HepG2 (cell line): ENCODE data around the gene PSMD8. TPM values are rescaled to one million over a fixed set of nuclear protein-coding genes. Genes with fewer than 3 reads are reported as not detected.

Experiments used
- AGO1 ChIP-seq: fragments of 200-400 bp; formaldehyde crosslinking; IDR thresholded peaks from 2 replicates; pipeline ENCODE4 v1.6.1; 2017; ENCODE audit warnings: mild to moderate bottlenecking, low read depth, low read length, moderate library complexity; ENCODE audit not compliant: poor library complexity, severe bottlenecking
- DRAP1 ChIP-seq: IDR thresholded peaks from 2 replicates; pipeline ENCODE4 v1.6.1; 2016; ENCODE audit warnings: missing genetic modification reagents, missing compliant biosample characterization
- JUND ChIP-seq: sonication (generic); formaldehyde crosslinking; IDR thresholded peaks from 2 replicates; pipeline ENCODE4 v1.8.0; 2022; ENCODE audit warnings: mild to moderate bottlenecking, missing genetic modification reagents
- KDM5A ChIP-seq: fragments of 200-600 bp; sonication (generic); IDR thresholded peaks from 2 replicates; pipeline ENCODE4 v1.7.0; 2018; ENCODE audit warnings: antibody characterized with exemption, mild to moderate bottlenecking, low read length, borderline replicate concordance
- KLF11 ChIP-seq: IDR thresholded peaks from 2 replicates; pipeline ENCODE4 v1.6.1; 2016; ENCODE audit warnings: missing compliant biosample characterization
- MEIS2 ChIP-seq: sonication (generic); formaldehyde crosslinking; IDR thresholded peaks from 2 replicates; pipeline ENCODE4 v1.9.0; 2021; ENCODE audit warnings: mild to moderate bottlenecking, missing genetic modification reagents
- PHF21A ChIP-seq: sonication (generic); formaldehyde crosslinking; IDR thresholded peaks from 2 replicates; pipeline ENCODE4 v1.5.0; 2020; ENCODE audit warnings: mild to moderate bottlenecking, missing genetic modification reagents
- PLSCR1 ChIP-seq: sonication (generic); formaldehyde crosslinking; IDR thresholded peaks from 2 replicates; pipeline ENCODE4 v1.5.0; 2020; ENCODE audit warnings: missing genetic modification reagents, mild to moderate bottlenecking, borderline replicate concordance
- POLR2A ChIP-seq, 2 experiments: IDR thresholded peaks; 2 replicates each; pipeline ENCODE4 v1.6.1; 2011; ENCODE audit warnings: low read depth in 2 of 2, low read length in 2 of 2, mild to moderate bottlenecking in 1 of 2, moderate library complexity in 1 of 2; ENCODE audit not compliant: insufficient read depth in 1 of 2
- TCF7 ChIP-seq: sonication (generic); IDR thresholded peaks from 2 replicates; pipeline ENCODE4 v1.6.1; 2016; ENCODE audit warnings: antibody characterized with exemption, low read depth
- ZNF253 ChIP-seq: sonication (generic); formaldehyde crosslinking; IDR thresholded peaks from 2 replicates; pipeline ENCODE4 v1.8.0; 2022; ENCODE audit warnings: mild to moderate bottlenecking, missing genetic modification reagents, borderline replicate concordance
- ZNF407 ChIP-seq: sonication (generic); formaldehyde crosslinking; IDR thresholded peaks from one replicate; pipeline ENCODE4 v1.5.1; 2020; ENCODE audit warnings: mild to moderate bottlenecking, missing genetic modification reagents; ENCODE audit errors: not compliant biosample characterization
- ZNF687 ChIP-seq: sonication (generic); formaldehyde crosslinking; IDR thresholded peaks from 2 replicates; pipeline ENCODE4 v1.5.1; 2020; ENCODE audit warnings: mild to moderate bottlenecking, missing genetic modification reagents, moderate library complexity
- ZNF691 ChIP-seq: sonication (generic); formaldehyde crosslinking; IDR thresholded peaks from 2 replicates; pipeline ENCODE4 v1.4.0; 2020; ENCODE audit warnings: missing genetic modification reagents, low read depth, mild to moderate bottlenecking, borderline replicate concordance
- polyA plus RNA-seq, 8 experiments: library from polyadenylated mRNA; depleted of rRNA in 3 of 8; stranded (reverse) in 7 of 8; unstranded in 1 of 8; fragments of >200 nt; fragmentation: Illumina TruSeq in 4 of 8; extraction: Trizol in 4 of 8; gene quantifications; 2 replicates each; pipeline versions ENCODE4 v1.2.1 to v1.2.3, GENCODE V29; 2011 to 2016; ENCODE audit warnings: low read depth in 4 of 8, missing spikeins in 1 of 8, mixed read lengths in 1 of 8; ENCODE audit not compliant: insufficient read depth in 1 of 8
- total RNA-seq, 5 experiments: library from RNA; depleted of rRNA; stranded (reverse); fragments of >200 nt; fragmentation: Illumina TruSeq; extraction: Trizol; gene quantifications; 2 replicates each; pipeline ENCODE4 v1.2.3, GENCODE V29; 2016; ENCODE audit warnings: low read depth in 1 of 5

PSMD8 gene
- total and polyA plus RNA-seq, 2 of the 13 experiments (the other 11 are each of a cell fraction or from before 2014, with no cell fraction given) = 162 to 296 TPM

- TF ChIP-seq AGO1 (peak; percentile 81), JUND (no peak), PHF21A (CRISPR knock-in tag) (no peak), TCF7 (no peak), KDM5A (no peak), ZNF407 (no peak), ZNF691 (CRISPR knock-in tag) (no peak), DRAP1 (CRISPR knock-in tag) (0 out of 2 replicates have a peak, but pooled peaks have one; percentile 21), ZNF687 (CRISPR knock-in tag) (peak; percentile 41), KLF11 (no peak), MEIS2 (CRISPR knock-in tag) (0 out of 2 replicates have a peak, but pooled peaks have one; percentile 22), PLSCR1 (CRISPR knock-in tag) (no peak), POLR2A (IDR thresholded peaks at IDR 0.05; ENCODE audit: insufficient read depth in 1 of 2, low read depth in 2 of 2, low read length in 2 of 2) (peak in 1 of 2 experiments; percentile 46; a peak in 2 of 4 replicates), ZNF253 (no peak)
These were observed 13.4 kb downstream of the PSMD8 start, which contains the start of gene GGN (continued) for GRCh38 chr19:38387550-38388348.
